GM18526 (cell line): ENCODE measurements around the gene CHEK1.

Experiments used
- POLR2A ChIP-seq: IDR thresholded peaks from 3 replicates; pipeline ENCODE4 v1.6.1; 2011; ENCODE audit not compliant: insufficient read length; ENCODE audit errors: extremely low read depth

CHEK1 gene

GRCh38 chr11:125674210-125674609 lies 49.2 kb downstream of the CHEK1 start:
- no peak for TF ChIP-seq POLR2A

DNA sequence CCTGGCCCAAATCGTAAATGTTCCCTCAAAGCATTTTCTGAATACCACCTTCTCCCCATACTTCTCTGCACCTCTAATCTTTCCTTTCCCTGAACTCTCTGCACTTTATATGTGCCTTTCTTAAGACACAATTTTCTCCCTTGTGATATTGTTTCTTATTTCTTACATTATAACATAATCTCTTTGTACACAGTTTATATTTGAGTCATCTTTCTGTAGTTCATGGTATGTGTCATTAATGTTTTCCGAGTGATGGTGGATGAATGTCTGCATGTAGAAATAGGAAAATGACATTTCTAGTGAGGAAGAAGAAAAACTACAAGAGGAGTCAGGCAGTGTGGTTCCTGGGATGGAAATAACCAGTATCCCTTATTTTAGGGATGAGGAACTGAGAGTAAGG lies 50.2 kb downstream of the CHEK1 start:
- no peak for TF ChIP-seq POLR2A

DNA sequence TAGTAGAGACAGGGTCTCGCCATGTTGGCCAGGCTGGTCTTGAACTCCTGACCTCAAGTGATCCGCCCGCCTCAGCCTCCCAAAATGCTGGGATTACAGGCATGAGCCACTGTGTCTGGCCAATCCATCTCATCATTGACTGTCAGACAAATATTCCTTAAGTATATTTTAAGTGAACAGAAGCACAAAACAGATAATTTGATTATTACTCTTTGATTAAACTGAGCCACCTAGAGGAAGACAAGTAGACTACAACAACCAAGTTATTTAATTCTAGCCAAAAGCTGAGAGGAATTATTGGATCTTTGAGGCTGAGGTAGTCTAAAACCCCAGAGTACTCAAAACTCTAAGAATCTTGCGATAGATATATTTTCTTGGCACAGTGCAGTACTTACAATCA lies 54.4 kb downstream of the CHEK1 start:
- no peak for TF ChIP-seq POLR2A

GRCh38 chr11:125679837-125680236 lies 54.9 kb downstream of the CHEK1 start:
- no peak for TF ChIP-seq POLR2A

- no peak for TF ChIP-seq POLR2A
These were observed 55.8 kb downstream of the CHEK1 start, which contains the start of gene ACRV1 for GRCh38 chr11:125680747-125681146. ACRV1 (minus strand) TSS chr11:125680847; CDS start chr11:125680780, 67 bp downstream.

GRCh38 chr11:125685228-125685627 lies 60.3 kb downstream of the CHEK1 start:
- no peak for TF ChIP-seq POLR2A

DNA sequence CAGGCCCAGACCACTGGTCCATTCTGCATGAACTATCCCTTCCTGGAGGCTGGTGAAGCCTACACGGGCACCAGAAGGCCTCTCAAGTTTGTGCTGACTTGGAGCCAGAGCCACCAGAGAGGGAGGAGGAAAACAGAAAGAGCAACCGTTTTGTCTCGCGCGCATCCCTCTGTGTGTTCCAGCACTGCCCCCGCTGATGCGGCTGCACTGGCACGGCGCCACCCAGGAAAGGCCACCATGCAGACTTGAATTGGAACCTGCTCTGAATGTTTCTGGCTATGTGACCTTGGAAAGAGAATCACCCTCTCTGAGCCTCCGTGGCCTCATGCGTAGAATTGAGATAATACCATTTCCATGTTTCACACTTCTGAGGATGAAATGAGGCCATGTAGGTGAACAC lies 63.1 kb downstream of the CHEK1 start:
- TF ChIP-seq POLR2A = no peak

DNA sequence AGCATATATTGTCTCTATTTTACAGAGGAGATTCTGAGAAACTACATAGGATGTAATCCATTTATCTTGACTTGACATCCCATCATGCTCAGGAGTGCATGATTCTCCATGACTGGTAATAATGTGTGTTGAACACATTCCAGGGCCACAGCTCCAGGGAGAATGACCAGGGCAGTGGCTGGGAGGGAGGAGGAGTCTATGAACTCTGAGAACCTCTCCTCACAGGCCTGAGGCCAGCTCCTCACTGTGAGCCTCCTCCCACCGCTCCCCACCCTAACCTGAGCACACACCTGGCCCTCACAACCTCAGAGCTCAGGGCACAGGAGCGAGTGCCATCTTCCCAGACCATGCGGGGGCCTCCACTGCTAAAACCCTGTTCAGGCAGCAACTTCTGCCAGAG lies 63.7 kb downstream of the CHEK1 start:
- TF ChIP-seq POLR2A = no peak

- TF ChIP-seq POLR2A = no peak
These were observed 64.4 kb downstream of the CHEK1 start for GRCh38 chr11:125689274-125689859.

DNA sequence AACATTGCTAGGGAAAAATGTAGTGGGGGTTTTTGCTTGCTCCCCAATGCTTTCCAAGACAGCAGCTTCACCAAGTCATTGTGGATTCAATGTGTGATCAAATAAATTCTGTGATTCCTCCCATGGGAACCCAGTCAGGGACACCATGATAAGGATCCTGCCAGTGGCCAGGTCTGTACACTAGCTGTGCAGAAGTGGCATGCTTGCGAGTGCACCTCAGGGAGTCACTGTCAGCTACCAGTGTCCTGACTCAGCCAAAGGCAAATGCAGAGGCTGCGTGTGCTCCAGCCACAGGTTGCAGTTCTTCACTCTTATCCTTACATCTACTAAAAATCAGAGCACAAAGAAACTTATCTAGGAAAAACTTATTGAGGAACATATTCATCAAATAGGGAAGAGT lies 65.0 kb downstream of the CHEK1 start:
- no peak for TF ChIP-seq POLR2A

DNA sequence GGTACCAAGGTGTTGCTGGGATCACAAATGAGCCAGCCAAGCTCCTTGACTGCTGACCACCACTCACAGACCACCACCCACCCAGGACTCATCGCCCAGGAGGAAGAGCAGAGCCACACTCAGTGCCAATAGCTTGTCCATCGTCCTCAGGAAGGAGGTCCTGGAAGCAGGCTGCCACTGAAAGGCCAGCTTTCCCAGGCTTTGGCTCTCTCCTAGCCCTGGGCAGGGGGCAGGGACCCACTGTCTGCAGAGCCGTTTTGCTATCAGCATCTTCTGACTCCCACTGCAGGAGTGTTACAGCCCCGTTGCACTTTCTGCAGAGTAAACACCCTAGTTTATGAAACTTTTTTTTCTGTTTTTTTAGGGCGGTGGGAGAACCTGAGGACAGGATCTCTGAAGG lies 67.9 kb downstream of the CHEK1 start:
- no peak for TF ChIP-seq POLR2A

DNA sequence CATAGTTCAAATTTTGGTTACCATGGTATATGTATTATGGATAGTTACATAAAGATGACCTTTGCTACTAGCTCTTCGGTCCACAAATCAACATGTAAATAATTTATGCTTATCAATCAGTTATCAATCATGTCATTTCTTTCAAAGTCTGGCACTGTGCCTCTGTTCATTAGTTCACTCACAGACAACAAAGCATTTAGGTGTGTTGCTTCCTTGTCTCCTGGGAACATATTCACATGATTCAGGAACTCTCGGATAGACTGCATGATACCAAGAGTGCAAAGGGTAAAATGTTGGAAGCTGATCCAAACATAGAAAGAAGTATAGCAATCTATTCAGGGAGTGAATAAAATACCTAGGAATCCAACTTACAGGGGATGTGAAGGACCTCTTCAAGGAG lies 70.0 kb downstream of the CHEK1 start:
- no peak for TF ChIP-seq POLR2A

DNA sequence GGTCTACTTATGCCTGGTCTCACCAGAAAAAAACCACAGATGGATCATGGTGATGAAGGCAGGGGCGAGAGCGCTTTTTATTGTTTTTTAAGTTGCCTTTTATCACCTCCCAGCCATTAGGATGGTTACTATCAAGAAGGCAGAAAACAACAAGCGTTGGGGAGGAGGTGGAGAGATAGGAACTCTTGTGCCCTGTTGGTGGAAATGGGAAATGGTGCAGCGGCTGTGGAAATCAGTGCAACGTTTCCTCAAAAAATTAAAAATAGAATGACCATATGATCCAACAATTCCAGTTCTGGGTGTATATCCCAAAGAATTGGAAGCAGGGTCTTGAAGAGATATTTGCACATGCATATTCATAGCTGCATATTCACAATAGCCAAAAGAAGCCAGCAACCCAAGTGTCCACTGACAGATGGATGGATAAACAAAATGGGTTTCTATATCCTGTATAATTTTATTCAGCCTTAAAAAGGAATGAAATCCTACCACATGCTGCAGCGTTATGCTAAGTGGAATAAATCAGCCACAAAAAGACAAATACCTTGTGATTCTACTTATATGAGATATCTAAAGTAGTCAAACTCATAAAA lies 76.2 kb downstream of the CHEK1 start:
- no peak for TF ChIP-seq POLR2A

DNA sequence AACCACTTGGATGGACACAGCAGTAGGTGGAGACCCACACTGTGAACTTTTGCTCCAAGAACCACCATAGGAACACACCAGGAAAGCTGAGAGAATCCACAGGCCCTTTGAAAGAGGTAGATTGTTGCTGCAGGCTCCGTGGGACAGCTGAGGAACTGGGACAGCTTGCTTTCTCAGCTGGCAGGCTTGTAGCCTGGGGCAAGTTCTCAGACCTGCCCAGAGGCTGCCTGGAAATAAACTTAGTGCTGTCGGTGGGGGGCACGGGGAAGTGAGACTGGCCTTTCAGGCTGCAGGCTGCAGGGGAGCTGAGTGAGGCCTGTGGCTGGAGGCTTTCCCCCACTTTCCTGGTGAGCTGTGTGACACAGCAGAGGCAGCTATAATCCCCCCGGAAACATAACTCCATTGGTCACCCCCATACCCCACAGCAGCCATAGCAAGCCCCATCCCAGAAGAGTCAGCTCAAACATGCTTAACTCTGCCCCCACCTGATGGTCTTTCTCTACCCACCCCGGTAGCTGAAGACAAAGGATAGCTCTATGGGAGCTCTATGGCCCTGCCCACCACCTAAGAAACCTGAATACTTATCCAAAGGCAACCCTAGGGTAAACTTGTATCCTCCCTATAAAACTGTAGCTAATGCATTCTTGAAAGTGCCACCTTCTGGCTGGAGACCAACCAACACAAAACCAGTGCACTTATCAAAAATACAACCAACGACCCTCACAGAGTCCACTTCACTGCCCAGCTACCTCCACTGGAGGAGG lies 77.1 kb downstream of the CHEK1 start:
- no peak for TF ChIP-seq POLR2A

DNA sequence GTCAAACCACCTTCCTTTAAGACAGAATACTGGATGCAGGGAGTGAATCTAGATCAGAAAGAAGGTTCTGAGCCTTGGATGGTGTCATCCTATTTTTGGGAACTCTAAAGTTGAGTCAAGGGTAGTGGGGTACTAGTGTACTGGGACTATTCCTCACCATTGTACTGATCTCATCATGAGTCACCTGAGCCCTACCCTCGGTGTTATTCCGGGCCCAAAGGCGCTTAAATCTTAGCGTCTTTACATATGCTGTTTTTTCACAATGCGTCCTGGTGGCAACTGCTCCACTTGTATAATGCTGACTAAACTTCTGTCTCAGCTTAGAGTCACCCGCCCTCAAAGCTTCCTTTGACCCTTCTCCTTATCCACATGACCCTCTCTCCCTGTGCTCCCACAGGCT lies 95.8 kb downstream of the CHEK1 start:
- no peak for TF ChIP-seq POLR2A

DNA sequence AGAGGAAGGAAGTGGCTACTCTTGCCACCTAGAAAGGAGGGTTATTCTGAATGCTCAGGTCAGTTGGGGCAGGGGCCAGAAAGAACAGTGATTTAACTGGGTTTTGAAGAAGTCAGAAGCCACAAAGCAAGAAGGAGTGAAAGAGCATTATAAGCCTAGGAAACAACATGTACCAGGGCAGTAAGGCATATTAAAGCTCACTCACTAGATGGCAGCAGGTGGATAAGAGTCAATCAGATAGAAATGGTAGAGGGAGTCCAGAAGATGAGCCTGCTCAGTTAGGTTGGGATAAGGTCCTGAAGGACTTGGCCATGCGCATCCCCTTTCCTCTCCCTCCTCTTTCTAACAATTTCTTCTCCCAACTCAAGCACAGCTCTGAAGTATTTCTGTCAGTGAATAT lies 99.2 kb downstream of the CHEK1 start:
- no peak for TF ChIP-seq POLR2A
